Vagina (tissue), 2 donors: ENCODE results near the gene DPCD. TPM values are rescaled to one million over a fixed set of nuclear protein-coding genes. Genes with fewer than 3 reads are reported as not detected.

ENCODE experiments used
- DNase-seq, 2 donors: peaks; one replicate each; pipeline ENCODE4 v3.0.0-alpha.2; 2017; ENCODE audit errors: extremely low spot score in 2 of 2
- H3K27ac ChIP-seq: fragments of 200-600 bp; sonication (generic); one replicate; pipeline ENCODE4 v1.5.1; 2019
- H3K27me3 ChIP-seq: fragments of 200-600 bp; sonication (generic); one replicate; pipeline ENCODE4 v1.5.1; 2019
- H3K36me3 ChIP-seq, 2 donors: fragments of 200-600 bp; sonication (generic); one replicate each; pipeline ENCODE4 v1.5.1; 2017 to 2019
- H3K4me1 ChIP-seq: fragments of 200-600 bp; sonication (generic); one replicate; pipeline ENCODE4 v1.5.1; 2019
- H3K4me3 ChIP-seq, 2 donors: fragments of 200-600 bp; sonication (generic); 1 replicate in 1 of 2; 2 replicates in 1 of 2; pipeline ENCODE4 v1.5.1; 2016 to 2019
- H3K9me3 ChIP-seq: fragments of 200-600 bp; sonication (generic); one replicate; pipeline ENCODE4 v1.5.1; 2019
- CTCF ChIP-seq, 3 experiments: fragments of 450-650 bp in 2 of 3; fragments of 200-600 bp in 1 of 3; sonication (generic) in 1 of 3; IDR thresholded peaks; one replicate each; pipeline ENCODE4 v1.5.1; 2017 to 2019; ENCODE audit warnings: antibody characterized with exemption in 3 of 3, mild to moderate bottlenecking in 2 of 3, moderate library complexity in 2 of 3
- POLR2A ChIP-seq, 2 donors: fragments of 450-650 bp; IDR thresholded peaks; one replicate each; pipeline ENCODE4 v1.6.1; 2017; ENCODE audit warnings: antibody characterized with exemption in 2 of 2, mild to moderate bottlenecking in 2 of 2, moderate library complexity in 2 of 2
- POLR2AphosphoS5 ChIP-seq, 2 donors: sonication (generic); formaldehyde crosslinking; IDR thresholded peaks; one replicate each; pipeline ENCODE4 v1.9.0; 2017; ENCODE audit warnings: antibody characterized with exemption in 2 of 2, mild to moderate bottlenecking in 2 of 2, low read depth in 1 of 2; ENCODE audit not compliant: insufficient read depth in 1 of 2
- intact Hi-C: fragments of 100-400 bp; cut with DNase I; formaldehyde crosslinking; loops from one replicate; pipeline ENCODE4 v1.15.1; 2023
- total RNA-seq: library from RNA; depleted of rRNA; stranded (reverse); fragments of >200 nt; gene quantifications from one replicate; pipeline ENCODE4 v1.2.3, GENCODE V29; 2016

DPCD gene
- total RNA-seq, 1 donor from 2014 or later = 13.8 TPM

- Histone ChIP-seq H3K4me3 (no peak overlapping the region), H3K4me1 (no peaks in the 10 kb centered on the region), H3K27ac (no peak overlapping the region), H3K36me3 (peaks cover 0 to 27% of the 10 kb centered on the region in 2 donors), H3K9me3 (no peaks in the 10 kb centered on the region), H3K27me3 (no peaks in the 10 kb centered on the region)
- intact Hi-C loops = no loop called here
- no peak for DNase-seq
- TF ChIP-seq POLR2AphosphoS5 (IDR thresholded peaks at IDR 0.05; ENCODE audit: insufficient read depth in 1 of 2, low read depth in 1 of 2) (no peak), CTCF (IDR thresholded peaks at IDR 0.05) (no peak), POLR2A (IDR thresholded peaks at IDR 0.05) (no peak)
Observed at GRCh38 chr10:101614663-101615524, 26.8 kb downstream of the DPCD start.

- no peak overlapping the region for H3K4me3 ChIP-seq
- H3K9me3 ChIP-seq = no peaks in the 10 kb centered on the region
- no peak for DNase-seq
- no peaks in the 10 kb centered on the region for H3K4me1 ChIP-seq
- H3K27me3 ChIP-seq = no peaks in the 10 kb centered on the region
- intact Hi-C loops = no loop called here
- no peak overlapping the region for H3K27ac ChIP-seq
- TF ChIP-seq POLR2A (IDR thresholded peaks at IDR 0.05) (no peak), CTCF (IDR thresholded peaks at IDR 0.05) (no peak), POLR2AphosphoS5 (IDR thresholded peaks at IDR 0.05; ENCODE audit: insufficient read depth in 1 of 2, low read depth in 1 of 2) (no peak)
- peaks cover 0 to 22% of the 10 kb centered on the region in 2 donors for H3K36me3 ChIP-seq
Observed at GRCh38 chr10:101615525-101616116, 27.5 kb downstream of the DPCD start.

- no peak for TF ChIP-seq CTCF (IDR thresholded peaks at IDR 0.05)
- no peak for TF ChIP-seq POLR2AphosphoS5 (IDR thresholded peaks at IDR 0.05; ENCODE audit: insufficient read depth in 1 of 2, low read depth in 1 of 2)
- TF ChIP-seq POLR2A (IDR thresholded peaks at IDR 0.05) = no peak
- no peak for DNase-seq
Observed at GRCh38 chr10:101616415-101617101, 28.4 kb downstream of the DPCD start.

GRCh38 chr10:101617102-101617823 lies 29.1 kb downstream of the DPCD start:
- Histone ChIP-seq H3K27ac (no peak overlapping the region), H3K4me1 (no peaks in the 10 kb centered on the region), H3K9me3 (no peaks in the 10 kb centered on the region), H3K4me3 (no peak overlapping the region), H3K36me3 (peaks cover 0 to 8% of the 10 kb centered on the region in 2 donors), H3K27me3 (no peaks in the 10 kb centered on the region)
- intact Hi-C loops = no loop called here
- no peak for DNase-seq
- TF ChIP-seq POLR2A (IDR thresholded peaks at IDR 0.05) (no peak), CTCF (IDR thresholded peaks at IDR 0.05) (no peak), POLR2AphosphoS5 (IDR thresholded peaks at IDR 0.05; ENCODE audit: insufficient read depth in 1 of 2, low read depth in 1 of 2) (no peak)

More at GRCh38 chr10:101616415-101617101, 28.4 kb downstream of the DPCD start:
- Histone ChIP-seq H3K36me3 (peaks cover 0 to 12% of the 10 kb centered on the region in 2 donors), H3K9me3 (no peaks in the 10 kb centered on the region), H3K27me3 (no peaks in the 10 kb centered on the region), H3K27ac (no peak overlapping the region), H3K4me3 (no peak overlapping the region), H3K4me1 (no peaks in the 10 kb centered on the region)
- intact Hi-C loops = no loop called here
